ENCODE data around the gene MUS81. TPM values are rescaled to one million over a fixed set of nuclear protein-coding genes. Genes with fewer than 3 reads are reported as not detected.

MUS81 gene
- total and polyA plus RNA-seq, 9 of the 15 experiments (the other 6 are each of a cell fraction or from before 2014, with no cell fraction given) = 13.4 to 118 (median 53.7) TPM

- TF ChIP-seq MGA (IDR thresholded peaks at IDR 0.05) (0 out of 2 replicates have a peak, but pooled peaks have one; percentile 14), ZSCAN29 (IDR thresholded peaks at IDR 0.05) (no peak), GABPB1 (CRISPR knock-in tag; IDR thresholded peaks at IDR 0.05) (0 out of 2 replicates have a peak, but pooled peaks have one; percentile 46), TFE3 (CRISPR knock-in tag; IDR thresholded peaks at IDR 0.05) (no peak), ZNF592 (IDR thresholded peaks at IDR 0.05) (no peak), ZNF589 (CRISPR knock-in tag; IDR thresholded peaks at IDR 0.05; ENCODE audit: low read depth) (0 out of 2 replicates have a peak, but pooled peaks have one; percentile 5), THRA (IDR thresholded peaks at IDR 0.05) (no peak)
Observed at GRCh38 chr11:65867284-65868071, 7.2 kb downstream of the MUS81 start (continued).
